SH-SY5Y (cell line): ENCODE data around the gene UBFD1.

Experiments used
- GATA2 ChIP-seq: IDR thresholded peaks from 2 replicates; pipeline ENCODE4 v1.6.1; 2011; ENCODE audit warnings: mild to moderate bottlenecking, low read depth, low read length
- GATA3 ChIP-seq: IDR thresholded peaks from 2 replicates; pipeline ENCODE4 v1.6.1; 2011; ENCODE audit warnings: low read depth, mild to moderate bottlenecking, low read length, moderate library complexity

DNA sequence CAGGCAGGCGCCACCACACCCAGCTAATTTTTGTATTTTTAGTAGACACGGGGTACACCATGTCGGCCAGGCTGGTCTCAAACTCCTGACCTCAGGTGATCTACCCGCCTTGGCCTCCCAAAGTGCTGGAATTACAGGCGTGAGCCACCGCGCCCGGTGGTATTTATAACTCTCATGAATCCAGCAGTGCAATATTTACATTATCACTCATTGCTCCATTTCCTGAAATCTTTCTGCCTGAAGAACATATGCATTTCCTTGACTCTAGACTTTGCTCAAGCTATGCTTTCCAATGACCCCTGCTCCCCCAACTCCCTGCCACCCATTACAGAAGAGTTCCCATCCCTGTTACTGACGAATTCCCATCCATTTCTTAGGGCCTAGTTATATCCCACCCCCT is 58.3 kb downstream of the UBFD1 start:
- TF ChIP-seq GATA2 (no peak), GATA3 (no peak)
